ENCODE measurements around the gene C2orf78.
A peak's percentile ranks its signal among the peaks of the same experiment; 100 is the strongest.
"Not testable (repeated sequence)": the region's sequence is repeated elsewhere in the genome, so short reads cannot be mapped to it uniquely, and the experiment has no call there.

Gene C2orf78

DNA sequence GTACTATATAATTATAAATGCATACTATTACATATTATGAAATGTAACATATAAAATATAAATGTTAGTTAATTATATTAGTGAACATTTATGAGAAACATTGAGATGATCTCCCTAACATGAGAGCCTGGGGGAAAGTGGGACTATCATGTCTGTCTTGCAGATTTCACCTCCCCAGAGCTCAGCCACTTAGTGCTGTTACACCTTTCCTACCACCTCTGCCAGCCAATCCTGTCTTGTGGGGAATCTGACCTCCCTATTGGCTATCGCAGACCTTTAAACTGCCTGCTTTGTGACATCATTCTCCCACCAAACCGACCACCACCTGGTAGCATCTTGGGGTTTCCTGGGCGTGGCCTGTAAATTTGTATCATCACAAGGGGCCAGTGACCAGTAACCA lies at the start of gene C2orf78:
Gene C2orf78, plus strand, starts transcription at position 301 of the 400 bp plus-strand sequence. CDS start 127 bp downstream, outside the sequence.
- H3K27ac Mint-ChIP-seq; H3K36me3 Mint-ChIP-seq (ENCODE audit: low read depth); H3K4me3 Mint-ChIP-seq; H3K27me3 Mint-ChIP-seq; intact Hi-C loops (cut with micrococcal nuclease); H3K9me3 Mint-ChIP-seq; H3K4me1 Mint-ChIP-seq (ENCODE audit: low read depth): not testable (repeated sequence)

- Mint-ChIP-seq H3K27ac (peak overlapping the region; percentile 83), H3K27me3 (peaks cover 2% of the 10 kb centered on the region), H3K4me3 (peak overlapping the region; percentile 86), H3K9me3 (peaks cover 7% of the 10 kb centered on the region), H3K4me1 (ENCODE audit: low read depth) (peaks cover 14% of the 10 kb centered on the region), H3K36me3 (ENCODE audit: low read depth) (peaks cover 57% of the 10 kb centered on the region)
- intact Hi-C loops (cut with micrococcal nuclease) = loop anchor here (5.0 to 10.0 kb wide), 2 partner anchors 34 to 52 kb away; no protein-coding TSS in a partner anchor
Measured at GRCh38 chr2:73736378-73736777, 47.6 kb upstream of the C2orf78 start.

- Mint-ChIP-seq H3K4me1 (ENCODE audit: low read depth) (peaks cover 14% of the 10 kb centered on the region), H3K9me3 (peaks cover 7% of the 10 kb centered on the region), H3K4me3 (peak within 1 kb of the TSS; percentile 86), H3K27me3 (peaks cover 2% of the 10 kb centered on the region), H3K27ac (peak within 1 kb of the TSS; percentile 83), H3K36me3 (ENCODE audit: low read depth) (peaks cover 57% of the 10 kb centered on the region)
- intact Hi-C loops (cut with micrococcal nuclease) = loop anchor here (1.0 to 10.0 kb wide), 3 partner anchors 21 to 52 kb away; no protein-coding TSS in a partner anchor
Measured at GRCh38 chr2:73736855-73737779, 46.9 kb upstream of the C2orf78 start, which contains the start of gene TPRKB. TSS of gene TPRKB (minus strand) at chr2:73737345. CDS start at chr2:73734569, 2,776 bp downstream.

DNA sequence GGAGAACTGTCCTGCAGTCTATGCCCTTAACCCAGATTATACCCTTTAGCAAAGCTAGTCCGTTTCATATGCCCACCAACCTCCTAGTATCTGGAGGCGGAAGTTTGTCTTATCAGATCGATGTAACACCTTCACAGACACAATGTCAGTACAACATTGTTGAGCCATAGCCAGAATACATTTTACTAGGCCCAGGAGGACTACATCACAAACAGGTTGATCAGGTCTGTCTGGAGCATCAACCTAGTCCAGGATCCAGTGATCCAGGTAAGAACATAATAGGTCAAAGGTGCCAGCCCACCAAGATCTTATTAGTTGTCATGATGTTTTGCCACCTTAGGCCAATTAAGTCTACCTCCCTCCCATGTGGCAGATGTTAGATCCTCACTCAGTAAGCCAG lies 44.9 kb upstream of the C2orf78 start:
- Mint-ChIP-seq H3K27me3 (peaks cover 2% of the 10 kb centered on the region), H3K36me3 (ENCODE audit: low read depth) (peaks cover 50% of the 10 kb centered on the region), H3K4me1 (ENCODE audit: low read depth) (peaks cover 14% of the 10 kb centered on the region), H3K4me3 (no peak overlapping the region), H3K9me3 (peaks cover 7% of the 10 kb centered on the region), H3K27ac (no peak overlapping the region)
- intact Hi-C loops (cut with micrococcal nuclease) = loop anchor here (5.0 to 10.0 kb wide), 2 partner anchors 37 to 54 kb away; no protein-coding TSS in a partner anchor

GRCh38 chr2:73740767-73741166 lies 43.2 kb upstream of the C2orf78 start:
- intact Hi-C loops (cut with micrococcal nuclease) = no loop called here
- peaks cover 2% of the 10 kb centered on the region for H3K27me3 Mint-ChIP-seq
- peaks cover 7% of the 10 kb centered on the region for H3K9me3 Mint-ChIP-seq
- H3K4me3 Mint-ChIP-seq = no peak overlapping the region
- peaks cover 55% of the 10 kb centered on the region for H3K36me3 Mint-ChIP-seq (ENCODE audit: low read depth)
- no peak overlapping the region for H3K27ac Mint-ChIP-seq
- peaks cover 14% of the 10 kb centered on the region for H3K4me1 Mint-ChIP-seq (ENCODE audit: low read depth)

- Mint-ChIP-seq H3K27me3 (no peaks in the 10 kb centered on the region), H3K27ac (no peak overlapping the region), H3K36me3 (ENCODE audit: low read depth) (peaks cover 86% of the 10 kb centered on the region), H3K4me3 (no peak overlapping the region), H3K9me3 (no peaks in the 10 kb centered on the region), H3K4me1 (ENCODE audit: low read depth) (no peaks in the 10 kb centered on the region)
- intact Hi-C loops (cut with micrococcal nuclease) = no loop called here
Measured at GRCh38 chr2:73746015-73746876, 37.7 kb upstream of the C2orf78 start.

- no peak overlapping the region for H3K27ac Mint-ChIP-seq
- no peaks in the 10 kb centered on the region for H3K9me3 Mint-ChIP-seq
- H3K36me3 Mint-ChIP-seq (ENCODE audit: low read depth) = peaks cover 86% of the 10 kb centered on the region
- no peaks in the 10 kb centered on the region for H3K27me3 Mint-ChIP-seq
- intact Hi-C loops (cut with micrococcal nuclease) = no loop called here
- H3K4me3 Mint-ChIP-seq = no peak overlapping the region
- H3K4me1 Mint-ChIP-seq (ENCODE audit: low read depth) = no peaks in the 10 kb centered on the region
Measured at GRCh38 chr2:73746877-73747208, 37.1 kb upstream of the C2orf78 start.

DNA sequence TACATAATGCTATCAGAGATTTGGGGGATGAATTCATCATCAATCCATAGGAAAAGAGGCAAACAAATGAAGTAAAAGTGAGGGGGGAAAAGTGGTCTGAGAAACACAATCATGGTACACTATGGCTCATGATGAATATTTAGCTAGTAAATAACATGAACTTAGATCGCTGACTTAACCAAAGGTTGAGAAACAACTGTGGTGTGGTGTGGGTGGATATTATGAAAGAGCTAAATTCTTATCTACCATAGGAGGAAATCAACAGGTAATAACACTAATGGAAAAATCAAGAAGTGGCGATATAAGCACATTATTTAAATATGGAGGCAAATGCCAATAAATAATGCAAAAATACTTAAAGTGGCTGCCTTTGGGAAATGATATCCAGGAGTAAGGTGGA lies 34.7 kb upstream of the C2orf78 start:
- intact Hi-C loops (cut with micrococcal nuclease) = no loop called here
- peaks cover 4% of the 10 kb centered on the region for H3K9me3 Mint-ChIP-seq
- no peaks in the 10 kb centered on the region for H3K27me3 Mint-ChIP-seq
- no peaks in the 10 kb centered on the region for H3K4me1 Mint-ChIP-seq (ENCODE audit: low read depth)
- H3K27ac Mint-ChIP-seq = no peak overlapping the region
- H3K4me3 Mint-ChIP-seq = no peak overlapping the region
- H3K36me3 Mint-ChIP-seq (ENCODE audit: low read depth) = peaks cover 92% of the 10 kb centered on the region

GRCh38 chr2:73754332-73754731 lies 29.7 kb upstream of the C2orf78 start:
- H3K9me3 Mint-ChIP-seq = peaks cover 10% of the 10 kb centered on the region
- H3K27me3 Mint-ChIP-seq; H3K27ac Mint-ChIP-seq; intact Hi-C loops (cut with micrococcal nuclease); H3K4me1 Mint-ChIP-seq (ENCODE audit: low read depth); H3K4me3 Mint-ChIP-seq: not testable (repeated sequence)
- peaks cover 91% of the 10 kb centered on the region for H3K36me3 Mint-ChIP-seq (ENCODE audit: low read depth)

DNA sequence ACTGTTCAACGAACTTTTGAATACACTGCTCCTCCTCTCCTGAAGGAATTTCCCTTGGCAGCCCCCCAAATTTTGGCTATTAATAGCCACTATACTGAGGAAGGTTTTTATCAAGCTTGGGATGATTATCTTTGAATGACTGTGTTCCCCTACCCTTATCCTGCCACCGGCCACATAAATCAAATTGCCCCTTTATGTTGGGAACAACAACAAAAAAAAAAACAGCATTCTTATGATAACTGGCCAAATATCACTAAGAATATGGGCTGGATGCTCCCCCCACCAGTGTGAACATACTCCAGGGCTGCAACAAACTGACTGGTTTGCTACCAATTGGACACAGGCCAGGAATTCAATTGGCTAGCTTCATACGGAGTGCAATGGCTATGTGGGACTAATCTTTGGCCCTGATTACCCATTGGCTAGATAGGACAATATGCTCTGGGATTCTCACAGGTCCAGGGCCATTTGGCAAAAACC lies 24.7 kb upstream of the C2orf78 start:
- H3K36me3 Mint-ChIP-seq (ENCODE audit: low read depth) = peaks cover 94% of the 10 kb centered on the region
- intact Hi-C loops (cut with micrococcal nuclease) = no loop called here
- no peak overlapping the region for H3K4me3 Mint-ChIP-seq
- no peaks in the 10 kb centered on the region for H3K4me1 Mint-ChIP-seq (ENCODE audit: low read depth)
- peaks cover 6% of the 10 kb centered on the region for H3K9me3 Mint-ChIP-seq
- H3K27me3 Mint-ChIP-seq = no peaks in the 10 kb centered on the region
- no peak overlapping the region for H3K27ac Mint-ChIP-seq

DNA sequence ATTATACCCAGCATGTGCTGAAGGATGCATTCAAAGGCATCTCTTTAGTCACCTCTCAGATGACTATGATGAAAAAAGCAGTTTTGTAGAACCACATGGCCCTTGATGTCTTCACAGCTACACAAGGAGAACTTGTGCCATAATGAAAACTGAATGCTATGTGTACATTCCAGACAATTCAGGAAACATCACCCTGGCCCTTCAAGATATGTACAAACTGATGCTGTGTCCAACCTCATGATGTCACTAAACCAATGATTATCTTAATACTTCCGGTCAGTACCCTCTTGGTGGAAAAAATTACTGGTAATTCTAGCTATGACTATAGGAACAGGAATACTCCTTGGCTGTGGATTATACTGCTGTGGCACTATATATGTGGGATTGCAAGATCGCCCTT lies 24.1 kb upstream of the C2orf78 start:
- H3K4me1 Mint-ChIP-seq (ENCODE audit: low read depth) = no peaks in the 10 kb centered on the region
- intact Hi-C loops (cut with micrococcal nuclease) = no loop called here
- H3K4me3 Mint-ChIP-seq = no peak overlapping the region
- no peak overlapping the region for H3K27ac Mint-ChIP-seq
- H3K36me3 Mint-ChIP-seq (ENCODE audit: low read depth) = peaks cover 94% of the 10 kb centered on the region
- no peaks in the 10 kb centered on the region for H3K27me3 Mint-ChIP-seq
- H3K9me3 Mint-ChIP-seq = peaks cover under 1% of the 10 kb centered on the region

GRCh38 chr2:73762571-73762970 lies 21.4 kb upstream of the C2orf78 start:
- intact Hi-C loops (cut with micrococcal nuclease) = no loop called here
- Mint-ChIP-seq H3K27ac (no peak overlapping the region), H3K9me3 (no peaks in the 10 kb centered on the region), H3K4me1 (ENCODE audit: low read depth) (no peaks in the 10 kb centered on the region), H3K27me3 (no peaks in the 10 kb centered on the region), H3K4me3 (no peak overlapping the region), H3K36me3 (ENCODE audit: low read depth) (peaks cover 96% of the 10 kb centered on the region)

DNA sequence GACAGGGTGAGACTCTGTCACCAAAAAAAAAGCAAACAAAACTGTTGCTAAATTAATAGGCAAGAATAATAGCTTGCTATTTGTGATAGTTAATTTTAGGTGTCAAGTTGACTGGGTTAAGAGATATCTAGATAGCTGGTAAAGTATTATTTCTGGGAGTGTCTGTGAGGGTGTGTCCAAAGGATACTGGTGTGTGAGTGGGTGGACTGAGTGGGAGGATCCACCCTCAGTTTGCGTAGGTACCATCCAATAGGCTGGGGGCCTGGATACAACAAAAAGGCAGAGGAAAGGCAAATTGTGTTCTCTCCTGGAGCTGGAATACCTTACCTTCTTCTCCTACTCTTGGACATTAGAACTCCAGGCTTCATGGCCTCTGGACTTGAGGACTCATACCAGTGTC lies 19.0 kb upstream of the C2orf78 start:
- H3K4me3 Mint-ChIP-seq = no peak overlapping the region
- no peaks in the 10 kb centered on the region for H3K9me3 Mint-ChIP-seq
- no peaks in the 10 kb centered on the region for H3K4me1 Mint-ChIP-seq (ENCODE audit: low read depth)
- intact Hi-C loops (cut with micrococcal nuclease) = no loop called here
- no peaks in the 10 kb centered on the region for H3K27me3 Mint-ChIP-seq
- H3K27ac Mint-ChIP-seq = no peak overlapping the region
- peaks cover 96% of the 10 kb centered on the region for H3K36me3 Mint-ChIP-seq (ENCODE audit: low read depth)

DNA sequence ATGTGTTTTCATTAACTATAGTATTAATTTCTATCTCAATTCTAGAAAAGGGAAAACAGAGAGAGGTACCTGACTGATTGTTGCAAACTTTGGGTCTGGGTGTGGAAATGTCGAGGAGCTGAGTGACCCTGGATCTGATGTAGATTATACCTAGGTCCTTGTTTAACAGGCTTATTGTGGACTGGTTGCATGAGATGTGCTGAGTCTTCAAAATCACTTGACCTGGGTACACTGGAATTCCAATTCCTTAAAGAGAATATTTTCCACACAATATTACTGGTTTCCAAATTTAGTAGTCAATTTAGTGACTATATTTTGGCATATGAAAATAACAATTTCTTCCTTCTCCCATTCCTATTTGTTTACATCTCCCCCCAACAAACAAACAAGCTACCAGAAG lies 17.6 kb upstream of the C2orf78 start:
- peaks cover 96% of the 10 kb centered on the region for H3K36me3 Mint-ChIP-seq (ENCODE audit: low read depth)
- no peaks in the 10 kb centered on the region for H3K9me3 Mint-ChIP-seq
- H3K4me1 Mint-ChIP-seq (ENCODE audit: low read depth) = no peaks in the 10 kb centered on the region
- H3K27me3 Mint-ChIP-seq = no peaks in the 10 kb centered on the region
- no peak overlapping the region for H3K27ac Mint-ChIP-seq
- intact Hi-C loops (cut with micrococcal nuclease) = no loop called here
- no peak overlapping the region for H3K4me3 Mint-ChIP-seq
